Measurements from ENCODE around the gene SORCS2. TPM values are rescaled to one million over a fixed set of nuclear protein-coding genes. Genes with fewer than 3 reads are reported as not detected.

SORCS2 gene
- total and polyA plus RNA-seq, 2 of the 13 experiments (the other 11 are each of a cell fraction or from before 2014, with no cell fraction given), result 0.82 to 1.0 TPM

GRCh38 chr4:7727749-7728148 lies 535.4 kb downstream of the SORCS2 start (continued):
- TF ChIP-seq ZNF704 (CRISPR knock-in tag; IDR thresholded peaks at IDR 0.05; ENCODE audit: borderline replicate concordance), result no peak

DNA sequence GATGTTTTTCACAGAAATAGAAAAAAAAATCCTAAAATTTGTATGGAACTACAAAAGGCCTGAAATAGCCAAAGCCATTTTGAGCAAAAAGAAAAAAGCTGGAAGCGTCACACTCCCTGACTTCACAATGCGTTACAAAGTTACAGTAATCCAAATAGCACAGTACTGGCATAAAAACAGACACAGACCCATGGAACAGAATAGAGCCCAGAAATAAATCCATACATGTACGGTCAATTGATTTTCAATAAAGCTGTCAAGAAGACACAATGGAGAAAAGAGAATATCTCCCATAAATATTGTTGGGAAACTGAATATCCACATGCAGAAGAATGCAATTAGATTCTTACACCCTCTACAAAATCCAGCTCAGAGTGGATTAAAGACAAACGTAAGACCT lies 539.1 kb downstream of the SORCS2 start:
- intact Hi-C loops (cut with micrococcal nuclease; ENCODE audit: unreplicated experiment), result no loop called here
- Histone ChIP-seq H3K27ac (ENCODE audit: extremely low read length, insufficient read depth, low read length) (no peak overlapping the region), H2AFZ (ENCODE audit: low read length) (no peak overlapping the region), H3K36me3 (replicated peaks in 1 of 2; ENCODE audit: control insufficient read depth in 1 of 2, insufficient read depth in 2 of 2, low read length in 2 of 2) (no peaks in the 10 kb centered on the region), H4K20me1 (ENCODE audit: insufficient read depth, low read length) (no peaks in the 10 kb centered on the region), H3K9me3 (ENCODE audit: low read length) (no peaks in the 10 kb centered on the region), H3K4me3 (replicated peaks in 1 of 3; ENCODE audit: insufficient read depth in 1 of 3, low read depth in 2 of 3, low read length in 3 of 3) (no peak overlapping the region), H3K4me2 (ENCODE audit: low read depth, low read length) (no peak overlapping the region), H3K79me2 (ENCODE audit: insufficient read depth, low read length) (no peaks in the 10 kb centered on the region), H3K4me1 (ENCODE audit: insufficient read depth, low read length) (no peaks in the 10 kb centered on the region), H3K9ac (ENCODE audit: insufficient read depth, low read depth, low read length) (no peak overlapping the region), H3K27me3 (ENCODE audit: control insufficient read depth in 1 of 2, insufficient read depth in 2 of 2, low read length in 2 of 2) (no peaks in the 10 kb centered on the region)
- ChIA-PET POLR2A (no interaction called here), CTCF (ENCODE audit: low intra/inter-chr PET ratio, low total read pairs) (no interaction called here)
- in situ Hi-C loops (cut with HindIII; ENCODE audit: extremely low pct_ligation_motif_present, low pct_unique_long_range_greater_than_20kb), result no loop called here
- TF ChIP-seq MXD4 (CRISPR knock-in tag; IDR thresholded peaks at IDR 0.05), result no peak
- TF ChIP-seq ZSCAN9 (CRISPR knock-in tag; IDR thresholded peaks at IDR 0.05; ENCODE audit: borderline replicate concordance), result no peak
- no peak for TF ChIP-seq PCBP1 (IDR thresholded peaks at IDR 0.05; ENCODE audit: borderline replicate concordance, low read depth, low read length)
- TF ChIP-seq, protein P1, sequence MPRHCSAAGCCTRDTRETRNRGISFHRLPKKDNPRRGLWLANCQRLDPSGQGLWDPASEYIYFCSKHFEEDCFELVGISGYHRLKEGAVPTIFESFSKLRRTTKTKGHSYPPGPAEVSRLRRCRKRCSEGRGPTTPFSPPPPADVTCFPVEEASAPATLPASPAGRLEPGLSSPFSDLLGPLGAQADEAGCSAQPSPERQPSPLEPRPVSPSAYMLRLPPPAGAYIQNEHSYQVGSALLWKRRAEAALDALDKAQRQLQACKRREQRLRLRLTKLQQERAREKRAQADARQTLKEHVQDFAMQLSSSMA (CRISPR knock-in tag; IDR thresholded peaks at IDR 0.05), result no peak
- no peak for TF ChIP-seq KAT7 (CRISPR knock-in tag; IDR thresholded peaks at IDR 0.05; ENCODE audit: borderline replicate concordance)
- TF ChIP-seq ZNF652 (CRISPR knock-in tag; IDR thresholded peaks at IDR 0.05; ENCODE audit: borderline replicate concordance, low read depth), result no peak
- TF ChIP-seq AHR (CRISPR knock-in tag; IDR thresholded peaks at IDR 0.05), result no peak
- DNase-seq (ENCODE audit: low spot score) (no peak), ATAC-seq (no peak), FAIRE-seq (no peak)
- 86% methylated on average over 4 of the region's 4 CpGs for WGBS (ENCODE audit: low lambda C conversion rate)
- no TSS peak for BruUV-seq (replicated peaks)
